Ishikawa (cell line): Measurements from ENCODE around the gene C12orf75.

ENCODE experiments used
- CEBPB ChIP-seq: IDR thresholded peaks from 2 replicates; pipeline ENCODE4 v1.6.1; 2012
- CREB1 ChIP-seq: IDR thresholded peaks from 2 replicates; pipeline ENCODE4 v1.6.1; 2012; ENCODE audit warnings: low read depth
- EGR1 ChIP-seq: IDR thresholded peaks from 2 replicates; pipeline ENCODE4 v1.6.1; 2012
- EP300 ChIP-seq: IDR thresholded peaks from 2 replicates; pipeline ENCODE4 v1.6.1; 2012; ENCODE audit warnings: borderline replicate concordance
- FOXM1 ChIP-seq: IDR thresholded peaks from 2 replicates; pipeline ENCODE4 v1.6.1; 2012; ENCODE audit warnings: low read depth, borderline replicate concordance
- MAX ChIP-seq: IDR thresholded peaks from 2 replicates; pipeline ENCODE4 v1.6.1; 2012
- NFIC ChIP-seq: IDR thresholded peaks from 2 replicates; pipeline ENCODE4 v1.6.1; 2012
- RAD21 ChIP-seq: IDR thresholded peaks from 2 replicates; pipeline ENCODE4 v1.6.1; 2012; ENCODE audit warnings: low read depth
- REST ChIP-seq: IDR thresholded peaks from 2 replicates; pipeline ENCODE4 v1.6.1; 2012; ENCODE audit warnings: low read depth, mild to moderate bottlenecking
- TAF1 ChIP-seq: IDR thresholded peaks from 2 replicates; pipeline ENCODE4 v1.6.1; 2012; ENCODE audit warnings: low read depth, mild to moderate bottlenecking
- TCF12 ChIP-seq: IDR thresholded peaks from 2 replicates; pipeline ENCODE4 v1.6.1; 2012; ENCODE audit warnings: low read depth
- TEAD4 ChIP-seq: IDR thresholded peaks from 2 replicates; pipeline ENCODE4 v1.6.1; 2012
- YY1 ChIP-seq: IDR thresholded peaks from 2 replicates; pipeline ENCODE4 v1.6.1; 2012; ENCODE audit warnings: low read depth
- ZBTB7A ChIP-seq: IDR thresholded peaks from 2 replicates; pipeline ENCODE4 v1.6.1; 2012; ENCODE audit warnings: low read depth
- TF ChIP-seq, protein P1 (sequence below): IDR thresholded peaks from 2 replicates; pipeline ENCODE4 v1.6.1; 2012

The C12orf75 gene

GRCh38 chr12:105357162-105357691 lies 26.7 kb downstream of the C12orf75 start:
- TF ChIP-seq RAD21: no peak
- TF ChIP-seq NFIC: no peak
- no peak for TF ChIP-seq EP300
- no peak for TF ChIP-seq FOXM1
- no peak for TF ChIP-seq CREB1
- no peak for TF ChIP-seq EGR1
- TF ChIP-seq REST: no peak
- no peak for TF ChIP-seq TEAD4
- TF ChIP-seq ZBTB7A: no peak
- TF ChIP-seq YY1: no peak
- no peak for TF ChIP-seq TCF12

GRCh38 chr12:105358789-105359188 lies 28.3 kb downstream of the C12orf75 start:
- no peak for TF ChIP-seq EGR1
- TF ChIP-seq REST: no peak
- no peak for TF ChIP-seq MAX

- TF ChIP-seq REST (no peak), RAD21 (no peak), MAX (no peak), CEBPB (no peak), YY1 (no peak), CREB1 (no peak), ZBTB7A (no peak), TEAD4 (no peak), TAF1 (no peak), EGR1 (no peak)
- TF ChIP-seq, protein P1, sequence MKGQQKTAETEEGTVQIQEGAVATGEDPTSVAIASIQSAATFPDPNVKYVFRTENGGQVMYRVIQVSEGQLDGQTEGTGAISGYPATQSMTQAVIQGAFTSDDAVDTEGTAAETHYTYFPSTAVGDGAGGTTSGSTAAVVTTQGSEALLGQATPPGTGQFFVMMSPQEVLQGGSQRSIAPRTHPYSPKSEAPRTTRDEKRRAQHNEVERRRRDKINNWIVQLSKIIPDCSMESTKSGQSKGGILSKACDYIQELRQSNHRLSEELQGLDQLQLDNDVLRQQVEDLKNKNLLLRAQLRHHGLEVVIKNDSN: no peak
Measured at GRCh38 chr12:105359856-105360255, 29.4 kb downstream of the C12orf75 start.

DNA sequence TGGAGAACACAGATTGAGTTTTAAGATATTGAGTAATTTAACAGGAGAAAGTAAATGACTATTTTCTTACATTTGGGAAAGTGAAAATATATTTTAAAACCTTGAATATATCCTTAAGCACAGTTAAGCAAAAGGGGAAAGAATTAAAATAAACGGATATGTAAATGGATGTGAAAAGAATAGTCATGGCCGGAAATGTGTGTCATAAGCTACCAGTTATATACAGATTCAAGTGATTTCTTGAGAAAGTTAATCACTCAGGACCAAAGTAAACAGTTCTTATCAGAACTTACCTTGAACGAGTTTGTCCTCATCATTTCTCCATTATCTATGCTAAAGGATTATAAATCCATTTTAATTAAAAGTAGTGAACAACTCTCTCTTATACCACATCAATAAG lies 33.4 kb downstream of the C12orf75 start:
- TF ChIP-seq TAF1 (no peak), CREB1 (no peak), REST (no peak), EGR1 (no peak), RAD21 (no peak), YY1 (no peak), EP300 (no peak)
